HS-5 (cell line): ENCODE measurements around the gene TRPT1.

ENCODE experiments used
- DNase-seq: peaks from one replicate; pipeline ENCODE4 v3.0.0-alpha.2; 2012; ENCODE audit warnings: low read depth

TRPT1 gene

DNA sequence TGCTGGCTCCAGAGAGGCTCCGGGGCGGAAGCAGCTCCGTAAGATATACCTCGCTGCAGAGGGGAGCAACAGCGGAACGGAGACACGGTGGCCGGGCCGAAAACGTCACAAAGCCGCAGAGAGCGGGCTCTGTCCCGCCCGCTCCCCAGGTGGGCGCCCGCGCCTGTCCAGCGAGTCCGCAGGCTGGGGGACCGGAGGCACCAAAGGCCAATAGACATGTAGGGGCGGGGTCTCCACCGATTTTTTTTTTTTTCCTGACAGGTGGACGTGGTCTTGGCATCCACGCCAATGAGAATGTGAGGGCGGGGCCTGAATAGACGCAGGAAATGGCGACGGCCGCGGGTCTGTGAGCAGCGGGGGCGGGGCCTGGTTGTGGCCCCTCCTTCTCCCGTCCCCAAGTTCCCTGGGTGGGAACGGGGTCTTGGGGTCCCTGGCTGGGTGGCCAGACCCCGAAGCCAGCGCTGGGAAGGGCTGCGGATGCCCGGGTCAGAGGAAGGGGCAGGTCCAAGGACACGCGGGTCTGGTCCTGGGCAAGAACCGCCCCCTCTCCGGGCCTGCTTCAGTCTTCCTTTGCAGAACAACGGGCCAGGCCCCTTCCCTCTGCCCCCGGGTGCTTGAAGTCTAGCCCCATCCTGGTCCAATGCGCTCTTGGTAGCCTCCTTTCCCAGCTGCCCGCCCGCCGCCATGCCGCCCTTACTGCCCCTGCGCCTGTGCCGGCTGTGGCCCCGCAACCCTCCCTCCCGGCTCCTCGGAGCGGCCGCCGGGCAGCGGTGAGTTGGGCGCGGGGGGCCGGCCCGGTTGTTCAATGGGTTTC, 4.4 kb upstream of the TRPT1 start, which contains the start of gene DNAJC4:
Gene DNAJC4 (plus strand): TSS at position 378 of the 814 bp plus-strand sequence. CDS start 307 bp downstream, at position 685.
- DNase-seq, result no peak

DNA sequence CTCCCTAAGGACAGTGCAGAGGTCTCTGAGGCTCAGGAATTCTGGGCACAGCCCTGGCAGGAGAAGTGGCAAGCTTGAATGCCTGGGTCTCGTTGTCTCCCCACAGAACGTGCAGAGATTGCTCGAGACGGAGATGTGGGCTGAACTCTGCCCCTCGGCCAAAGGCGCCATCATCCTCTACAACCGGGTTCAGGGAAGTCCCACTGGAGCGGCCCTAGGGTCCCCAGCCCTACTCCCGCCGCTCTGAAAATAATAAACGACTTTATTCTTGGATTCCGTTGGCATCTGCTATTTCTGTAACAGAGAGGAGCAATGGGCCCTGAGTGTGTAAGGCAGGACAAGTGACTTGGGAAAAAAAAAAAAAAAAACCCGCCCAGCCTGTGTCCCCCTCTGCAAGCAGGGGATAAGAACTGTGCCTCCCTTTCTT, 3.8 kb upstream of the TRPT1 start:
- DNase-seq, result no peak

- no peak for DNase-seq
Measured at GRCh38 chr11:64229090-64229743, 3.2 kb upstream of the TRPT1 start.

GRCh38 chr11:64227405-64227956, 1.5 kb upstream of the TRPT1 start:
- DNase-seq, result no peak

DNA sequence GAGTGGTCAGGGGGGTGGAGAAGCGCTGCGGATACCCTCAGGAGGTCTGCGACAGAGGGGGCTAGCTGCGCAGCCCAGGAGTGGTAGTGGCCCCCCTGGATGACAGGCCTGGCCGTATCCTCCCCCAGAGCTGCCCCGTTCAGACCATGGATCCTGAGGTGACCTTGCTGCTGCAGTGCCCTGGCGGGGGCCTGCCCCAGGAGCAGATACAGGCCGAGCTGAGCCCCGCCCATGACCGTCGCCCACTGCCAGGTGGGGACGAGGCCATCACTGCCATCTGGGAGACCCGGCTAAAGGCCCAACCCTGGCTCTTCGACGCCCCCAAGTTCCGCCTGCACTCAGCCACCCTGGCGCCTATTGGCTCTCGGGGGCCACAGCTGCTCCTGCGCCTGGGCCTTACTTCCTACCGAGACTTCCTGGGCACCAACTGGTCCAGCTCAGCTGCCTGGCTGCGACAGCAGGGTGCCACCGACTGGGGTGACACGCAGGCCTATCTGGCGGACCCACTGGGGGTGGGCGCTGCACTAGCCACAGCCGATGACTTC, 593 bp upstream of the TRPT1 start:
- DNase-seq, result no peak

- DNase-seq, result no peak
Measured at GRCh38 chr11:64224891-64225607, 937 bp downstream of the TRPT1 start.

GRCh38 chr11:64224151-64224890, 1.7 kb downstream of the TRPT1 start:
- DNase-seq, result no peak

- DNase-seq, result no peak
Measured at GRCh38 chr11:64223001-64223651, 2.9 kb downstream of the TRPT1 start.

GRCh38 chr11:64222651-64223000, 3.4 kb downstream of the TRPT1 start:
- DNase-seq, result no peak

DNA sequence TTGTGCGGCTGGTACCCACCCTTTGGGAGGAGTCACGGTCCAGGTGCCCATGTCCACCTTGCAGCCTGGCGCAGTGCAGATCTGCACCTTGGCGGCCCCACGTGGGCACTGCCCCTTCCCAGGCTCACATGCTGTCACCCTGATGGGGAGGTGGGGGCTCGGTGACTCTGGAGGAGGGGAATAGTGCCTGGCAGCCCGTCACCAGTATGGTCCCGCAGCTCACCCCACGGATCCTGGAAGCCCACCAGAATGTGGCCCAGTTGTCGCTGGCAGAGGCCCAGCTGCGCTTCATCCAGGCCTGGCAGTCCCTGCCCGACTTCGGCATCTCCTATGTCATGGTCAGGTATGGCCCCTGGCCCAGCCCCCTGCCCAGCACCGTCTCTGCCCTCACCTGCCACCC, 5.2 kb downstream of the TRPT1 start:
- no peak for DNase-seq

DNA sequence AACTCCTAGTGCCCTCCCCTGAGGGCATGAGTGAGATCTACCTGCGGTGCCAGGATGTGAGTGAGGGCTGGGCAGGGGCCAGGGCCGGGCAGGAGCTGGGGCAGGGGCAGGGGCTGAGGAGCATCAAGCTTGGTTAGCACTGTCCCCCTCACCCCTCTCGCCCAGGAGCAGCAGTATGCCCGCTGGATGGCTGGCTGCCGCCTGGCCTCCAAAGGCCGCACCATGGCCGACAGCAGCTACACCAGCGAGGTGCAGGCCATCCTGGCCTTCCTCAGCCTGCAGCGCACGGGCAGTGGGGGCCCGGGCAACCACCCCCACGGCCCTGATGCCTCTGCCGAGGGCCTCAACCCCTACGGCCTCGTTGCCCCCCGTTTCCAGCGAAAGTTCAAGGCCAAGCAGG, 5.7 kb downstream of the TRPT1 start:
- DNase-seq, result no peak

DNA sequence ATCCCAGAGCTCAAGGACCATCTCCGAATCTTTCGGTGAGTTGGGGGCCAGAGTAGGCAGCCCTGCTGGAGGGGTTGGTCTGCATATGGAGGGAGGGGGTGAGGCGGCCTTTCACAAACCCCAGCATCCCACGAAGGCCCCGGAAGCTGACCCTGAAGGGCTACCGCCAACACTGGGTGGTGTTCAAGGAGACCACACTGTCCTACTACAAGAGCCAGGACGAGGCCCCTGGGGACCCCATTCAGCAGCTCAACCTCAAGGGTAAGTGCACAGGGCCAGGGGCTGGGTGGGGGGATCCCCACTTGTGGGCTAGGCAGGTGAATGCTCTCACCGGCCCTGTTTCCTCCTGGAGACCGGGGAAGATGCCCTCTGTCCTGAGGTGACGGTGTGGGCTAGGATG, 6.2 kb downstream of the TRPT1 start:
- DNase-seq, result no peak

- no peak for DNase-seq
Measured at GRCh38 chr11:64219354-64219684, 6.7 kb downstream of the TRPT1 start.

DNA sequence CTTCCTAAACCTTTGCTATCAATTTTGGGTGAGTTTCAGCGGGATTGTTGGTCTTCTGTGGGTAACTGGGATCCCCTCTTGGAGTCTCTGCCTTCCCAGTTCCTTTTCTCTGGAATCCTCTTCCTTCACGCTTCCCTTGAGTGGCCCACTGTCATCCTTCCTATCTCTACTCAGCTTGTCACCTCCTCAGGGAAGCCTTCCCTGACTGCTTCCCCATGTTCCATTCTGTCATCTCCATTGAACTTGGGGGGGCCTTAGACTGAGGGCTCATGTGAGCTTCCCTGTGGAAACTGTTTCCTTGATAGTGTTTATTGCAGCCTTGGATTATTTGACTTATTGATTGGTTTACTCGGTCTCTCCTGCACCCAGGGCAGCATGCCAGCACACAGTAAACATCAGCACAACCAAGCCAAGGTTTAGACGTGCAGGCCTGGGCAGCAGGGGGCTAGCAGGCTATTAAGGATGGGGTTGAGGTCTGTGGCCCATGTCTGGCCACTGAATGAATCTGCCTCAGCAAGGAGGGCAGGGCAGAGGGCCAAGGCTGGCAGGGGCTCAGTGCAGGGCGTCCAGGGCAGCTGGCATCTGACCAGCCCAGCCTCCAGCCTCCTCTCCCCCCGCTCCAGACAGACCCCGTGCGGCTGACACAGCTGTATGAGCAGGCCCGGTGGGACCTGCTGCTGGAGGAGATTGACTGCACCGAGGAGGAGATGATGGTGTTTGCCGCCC, 7.2 kb downstream of the TRPT1 start:
- DNase-seq, result no peak

- no peak for DNase-seq
Measured at GRCh38 chr11:64216879-64217278, 9.1 kb downstream of the TRPT1 start.

- DNase-seq, result no peak
Measured at GRCh38 chr11:64211181-64211872, 14.7 kb downstream of the TRPT1 start.

DNA sequence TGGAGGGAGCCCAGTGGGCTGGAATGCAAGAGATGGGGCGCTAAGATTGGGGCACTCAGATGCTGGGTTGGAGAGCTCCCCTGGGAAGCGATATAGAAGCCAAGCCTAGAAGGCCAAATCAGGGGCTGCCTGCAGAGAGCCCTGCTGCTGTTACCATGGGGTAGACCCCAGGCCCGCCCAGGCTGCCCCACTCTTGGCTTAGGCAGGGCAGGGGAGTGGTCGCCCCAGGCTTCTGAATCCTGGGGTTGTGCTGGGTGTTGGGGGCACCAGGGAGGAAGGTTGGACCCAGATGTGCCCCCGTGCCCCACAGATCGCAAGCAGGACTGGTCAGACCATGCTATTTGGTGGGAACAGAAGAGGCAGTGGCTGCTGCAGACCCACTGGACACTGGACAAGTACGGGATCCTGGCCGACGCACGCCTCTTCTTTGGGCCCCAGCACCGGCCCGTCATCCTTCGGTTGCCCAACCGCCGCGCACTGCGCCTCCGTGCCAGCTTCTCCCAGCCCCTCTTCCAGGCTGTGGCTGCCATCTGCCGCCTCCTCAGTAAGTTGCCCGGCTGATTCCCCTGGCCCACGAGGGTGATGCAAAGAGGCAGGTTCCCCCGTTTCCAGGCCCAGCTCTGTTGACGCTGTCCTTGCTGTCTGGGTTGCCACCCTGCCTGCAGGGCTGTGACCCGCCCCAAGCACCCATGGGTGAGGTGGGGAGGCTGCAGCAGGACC, 15.5 kb downstream of the TRPT1 start:
- DNase-seq, result no peak

DNA sequence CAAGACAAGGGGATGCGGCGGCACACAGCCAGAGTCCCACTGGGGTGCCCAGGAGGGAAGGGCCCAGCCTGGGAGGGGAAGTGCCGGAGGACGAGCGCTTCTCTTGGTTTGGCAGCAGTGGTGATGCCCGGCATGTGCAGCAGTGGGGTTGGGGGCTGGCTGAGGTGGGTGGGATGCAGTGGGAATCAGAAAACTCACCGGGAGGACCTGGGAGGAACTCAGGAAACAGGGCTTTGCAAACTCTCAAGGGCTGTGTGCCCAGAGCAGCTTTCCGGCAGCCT, 16.5 kb downstream of the TRPT1 start:
- no peak for DNase-seq

GRCh38 chr11:64208796-64209562, 17.0 kb downstream of the TRPT1 start:
- no peak for DNase-seq
